Brain microvascular endothelial cell (primary cell): Measurements from ENCODE around the gene MAGED2.
"Not testable (repeated sequence)": the region's sequence is repeated elsewhere in the genome, so short reads cannot be mapped to it uniquely, and the experiment has no call there.

Source experiments
- DNase-seq: peaks from one replicate; pipeline ENCODE4 v3.0.0-alpha.2; 2020
- H3K27ac ChIP-seq: fragments of 250-450 bp; sonication (Bioruptor Pico); 2 replicates; pipeline ENCODE4 v1.5.1; 2020; ENCODE audit warnings: mild to moderate bottlenecking, moderate library complexity
- H3K27me3 ChIP-seq: fragments of 250-450 bp; sonication (Bioruptor Pico); replicated peaks from 2 replicates; pipeline ENCODE4 v1.5.1; 2020; ENCODE audit warnings: mild to moderate bottlenecking
- H3K36me3 ChIP-seq: fragments of 250-450 bp; sonication (Bioruptor Pico); replicated peaks from 2 replicates; pipeline ENCODE4 v1.5.1; 2020; ENCODE audit warnings: mild to moderate bottlenecking
- H3K4me3 ChIP-seq: 2 replicates; pipeline ENCODE4 v1.5.1; 2011; ENCODE audit warnings: low read depth, mild to moderate bottlenecking, control low read depth, low read length, moderate library complexity
- CTCF ChIP-seq: IDR thresholded peaks from 2 replicates; pipeline ENCODE4 v1.5.1; 2011; ENCODE audit warnings: low read depth, mild to moderate bottlenecking, moderate library complexity, low read length, control low read depth, inconsistent platforms; ENCODE audit errors: missing control alignments
- in situ Hi-C: cut with HindIII; loops from 2 replicates; pipeline ENCODE4 v1.10.0; 2017; ENCODE audit warnings: low sequenced_read_pairs, low pct_ligation_motif_present

The MAGED2 gene

GRCh38 chrX:54785901-54786300 lies 21.6 kb upstream of the MAGED2 start:
- TF ChIP-seq CTCF: peak; percentile 33

GRCh38 chrX:54786967-54787366 lies 20.6 kb upstream of the MAGED2 start:
- DNase-seq: no peak
- in situ Hi-C loops: no loop called here
- H3K4me3 ChIP-seq: no peak overlapping the region
- TF ChIP-seq CTCF: peak; percentile 14
- no peaks in the 10 kb centered on the region for H3K36me3 ChIP-seq
- no peak overlapping the region for H3K27ac ChIP-seq
- H3K27me3 ChIP-seq: no peaks in the 10 kb centered on the region

More at GRCh38 chrX:54785901-54786300, 21.6 kb upstream of the MAGED2 start:
- Histone ChIP-seq H3K27ac (no peak overlapping the region), H3K36me3 (no peaks in the 10 kb centered on the region), H3K4me3 (no peak overlapping the region), H3K27me3 (no peaks in the 10 kb centered on the region)
- no peak for DNase-seq
- in situ Hi-C loops: no loop called here

GRCh38 chrX:54788446-54788845 lies 19.1 kb upstream of the MAGED2 start:
- no peaks in the 10 kb centered on the region for H3K27me3 ChIP-seq
- no peaks in the 10 kb centered on the region for H3K36me3 ChIP-seq
- H3K4me3 ChIP-seq: no peak overlapping the region
- in situ Hi-C loops: no loop called here
- TF ChIP-seq CTCF: no peak
- no peak for DNase-seq
- no peak overlapping the region for H3K27ac ChIP-seq

- H3K27me3 ChIP-seq, in situ Hi-C loops, H3K4me3 ChIP-seq, DNase-seq, H3K36me3 ChIP-seq, H3K27ac ChIP-seq: not testable (repeated sequence)
Observed at GRCh38 chrX:54789405-54789804, 18.1 kb upstream of the MAGED2 start.

DNA sequence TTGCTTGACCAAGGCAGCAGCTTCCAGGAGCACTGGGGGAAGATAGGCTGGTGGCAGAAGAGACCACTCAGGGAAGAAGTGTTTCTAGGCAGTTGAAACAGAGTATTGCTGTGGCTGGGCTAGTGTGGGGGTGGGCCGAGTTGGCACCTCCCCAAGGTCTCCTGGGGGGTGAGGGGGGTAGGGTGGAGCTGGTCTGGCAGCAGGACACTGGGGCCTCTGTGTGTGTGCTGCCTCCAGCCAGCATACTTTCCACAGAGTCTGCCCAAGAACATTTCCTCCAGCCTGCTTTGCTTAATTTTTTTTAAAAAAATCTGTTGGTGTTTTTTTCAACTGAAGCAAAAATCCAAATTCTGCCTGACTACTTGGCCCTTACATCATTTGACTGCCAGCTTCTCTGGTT lies 13.5 kb upstream of the MAGED2 start:
- Histone ChIP-seq H3K27me3 (no peaks in the 10 kb centered on the region), H3K4me3 (no peak overlapping the region), H3K27ac (no peak overlapping the region), H3K36me3 (no peaks in the 10 kb centered on the region)
- DNase-seq: no peak
- in situ Hi-C loops: no loop called here
- TF ChIP-seq CTCF: no peak

GRCh38 chrX:54794795-54795194 lies 12.8 kb upstream of the MAGED2 start:
- DNase-seq: no peak
- in situ Hi-C loops: no loop called here
- Histone ChIP-seq H3K27me3 (no peaks in the 10 kb centered on the region), H3K27ac (no peak overlapping the region), H3K36me3 (no peaks in the 10 kb centered on the region), H3K4me3 (no peak overlapping the region)
- no peak for TF ChIP-seq CTCF

GRCh38 chrX:54798137-54798536 lies 9.4 kb upstream of the MAGED2 start, which contains the start of gene ITIH6:
TSS of gene ITIH6 (minus strand) at chrX:54798255. CDS start at chrX:54798210, 45 bp downstream.
- Histone ChIP-seq H3K4me3 (no peak within 1 kb of the TSS), H3K27me3 (no peaks in the 10 kb centered on the region), H3K36me3 (no peaks in the 10 kb centered on the region), H3K27ac (no peak within 1 kb of the TSS)
- in situ Hi-C loops: no loop called here
- TF ChIP-seq CTCF: no peak
- DNase-seq: no peak
